DMS 273 treated with DMSO at 0.1 percent for 48 hours (cell line): ENCODE data around the gene PIGT.

ENCODE experiments used
- DNase-seq: peaks from one replicate; lab custom pipeline; 2025; lab: John Stamatoyannopoulos, UW

The PIGT gene

DNA sequence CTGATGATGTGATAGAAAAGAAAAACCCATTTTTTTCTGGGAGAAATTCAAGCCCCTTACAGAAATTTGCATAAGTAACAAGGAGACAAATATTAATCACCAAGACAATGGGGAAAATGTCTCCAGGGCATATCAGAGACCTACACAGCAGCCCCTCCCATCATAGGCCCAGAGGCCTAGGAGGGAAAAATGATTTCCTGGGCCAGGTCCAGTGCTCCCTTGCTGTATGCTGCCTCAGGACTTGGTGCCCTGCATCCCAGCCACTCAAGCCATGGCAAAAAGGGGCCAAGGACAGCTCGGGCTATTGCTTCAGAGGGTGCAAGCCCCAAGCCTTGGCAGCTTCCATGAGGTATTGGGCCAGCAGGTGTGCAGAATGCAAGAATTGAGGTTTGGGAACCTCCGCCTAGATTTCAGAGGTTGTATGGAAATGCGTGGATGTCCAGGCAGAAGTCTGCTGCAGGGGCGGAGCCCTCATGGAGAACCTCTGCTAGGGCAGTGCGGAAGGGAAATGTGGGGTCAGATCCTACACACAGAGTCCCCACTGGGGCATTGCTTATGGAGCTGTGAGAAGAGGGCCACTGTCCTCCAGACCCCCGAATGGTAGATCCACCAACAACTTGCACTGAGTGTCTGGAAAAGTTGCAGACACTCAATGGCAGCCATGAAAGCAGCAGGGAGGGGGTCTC, 15.5 kb upstream of the PIGT start:
- DNase-seq: no peak

DNA sequence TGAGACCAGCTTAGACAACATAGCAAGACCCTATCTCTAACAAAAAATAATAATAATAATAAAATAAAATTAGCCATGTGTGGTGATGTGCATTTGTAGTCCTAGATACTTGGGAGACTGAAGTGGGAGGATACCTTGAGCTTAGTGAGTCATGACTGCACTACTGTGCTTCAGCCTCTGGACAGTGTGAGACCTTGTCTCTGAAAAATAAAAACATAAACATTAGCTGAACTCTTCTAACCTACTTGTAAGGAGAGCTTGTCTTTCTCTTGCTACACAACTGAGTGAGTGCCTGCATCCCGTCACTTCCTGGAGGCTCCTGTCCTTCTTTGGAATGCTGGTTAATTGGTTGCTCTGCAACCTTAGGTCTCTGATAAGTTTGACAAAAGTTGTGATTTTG, 13.0 kb upstream of the PIGT start:
- DNase-seq: no peak

- DNase-seq: no peak
These were observed 11.5 kb upstream of the PIGT start for GRCh38 chr20:45404438-45404837.

DNA sequence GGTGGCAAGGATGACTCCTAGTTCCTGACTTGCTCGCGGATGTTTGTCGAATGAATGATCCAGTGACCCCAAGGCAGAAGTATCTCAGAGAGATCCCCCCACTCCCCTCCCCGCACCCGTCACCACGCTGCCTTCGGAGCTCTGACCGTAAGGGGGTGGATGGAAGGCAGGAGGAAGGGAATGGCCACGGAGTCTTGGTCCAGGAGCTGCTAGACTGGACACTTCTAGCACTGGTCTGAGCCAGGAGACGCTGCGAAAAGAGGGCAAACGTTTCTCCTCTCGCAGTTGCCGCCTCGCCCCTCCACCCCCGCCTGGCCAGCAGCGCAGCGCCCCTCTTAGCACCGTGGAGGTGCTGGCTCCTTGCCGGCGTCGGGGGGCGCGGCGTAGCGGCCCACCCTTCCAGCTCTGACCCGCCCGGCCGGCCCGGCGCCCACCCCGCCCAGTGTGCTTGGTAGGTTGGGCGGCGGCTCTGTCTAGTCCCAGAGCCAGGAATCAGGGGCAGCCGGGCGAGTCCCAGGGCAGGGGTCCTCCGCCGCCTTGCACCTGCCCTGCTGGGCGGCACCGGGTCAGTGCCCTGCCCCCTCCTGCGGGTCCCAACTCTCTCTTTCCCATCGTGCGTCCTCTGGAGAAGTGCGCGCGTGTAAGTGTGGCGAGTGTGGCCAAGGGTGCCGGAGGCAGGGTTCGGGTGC, 10.2 kb upstream of the PIGT start:
- DNase-seq: no peak

DNA sequence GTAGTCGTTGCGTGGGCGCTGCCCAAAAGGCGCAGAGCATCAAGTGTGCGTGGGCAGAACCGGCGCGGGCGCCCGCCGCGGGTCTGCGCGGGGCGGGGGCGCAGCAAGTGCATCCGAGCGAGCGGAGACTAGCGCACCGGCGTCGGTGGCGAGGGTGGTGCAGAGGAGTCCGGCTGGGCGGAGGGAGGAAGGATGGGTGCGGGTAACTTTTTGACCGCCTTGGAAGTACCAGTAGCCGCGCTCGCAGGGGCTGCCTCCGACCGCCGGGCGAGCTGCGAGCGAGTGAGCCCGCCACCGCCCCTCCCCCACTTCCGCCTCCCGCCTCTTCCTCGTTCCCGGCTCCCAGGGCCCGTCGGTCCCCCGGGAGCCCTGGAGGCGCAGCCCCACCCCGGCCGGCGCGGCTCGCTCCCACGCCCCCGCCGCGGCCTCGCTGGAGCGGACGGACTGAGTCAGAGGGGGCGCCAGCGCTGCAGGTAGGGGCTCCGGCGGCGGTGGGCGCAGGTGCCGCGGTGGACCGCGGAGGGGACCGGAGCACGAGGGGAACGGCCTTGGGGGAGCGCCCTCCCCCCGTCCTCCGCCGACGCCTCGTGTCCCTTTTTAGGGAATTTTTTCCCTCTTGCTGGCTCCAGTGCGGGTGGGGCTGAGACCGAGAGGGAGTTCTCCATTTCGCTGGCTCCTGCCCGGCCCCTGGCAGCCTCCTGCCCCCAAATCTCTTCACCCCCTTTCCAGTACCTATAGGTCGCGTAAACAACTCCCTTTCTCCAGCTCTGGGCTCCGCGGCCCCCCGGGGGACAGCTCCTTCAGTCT, 9.5 kb upstream of the PIGT start:
- no peak for DNase-seq

- no peak for DNase-seq
These were observed 8.7 kb upstream of the PIGT start for GRCh38 chr20:45407067-45407745.

DNA sequence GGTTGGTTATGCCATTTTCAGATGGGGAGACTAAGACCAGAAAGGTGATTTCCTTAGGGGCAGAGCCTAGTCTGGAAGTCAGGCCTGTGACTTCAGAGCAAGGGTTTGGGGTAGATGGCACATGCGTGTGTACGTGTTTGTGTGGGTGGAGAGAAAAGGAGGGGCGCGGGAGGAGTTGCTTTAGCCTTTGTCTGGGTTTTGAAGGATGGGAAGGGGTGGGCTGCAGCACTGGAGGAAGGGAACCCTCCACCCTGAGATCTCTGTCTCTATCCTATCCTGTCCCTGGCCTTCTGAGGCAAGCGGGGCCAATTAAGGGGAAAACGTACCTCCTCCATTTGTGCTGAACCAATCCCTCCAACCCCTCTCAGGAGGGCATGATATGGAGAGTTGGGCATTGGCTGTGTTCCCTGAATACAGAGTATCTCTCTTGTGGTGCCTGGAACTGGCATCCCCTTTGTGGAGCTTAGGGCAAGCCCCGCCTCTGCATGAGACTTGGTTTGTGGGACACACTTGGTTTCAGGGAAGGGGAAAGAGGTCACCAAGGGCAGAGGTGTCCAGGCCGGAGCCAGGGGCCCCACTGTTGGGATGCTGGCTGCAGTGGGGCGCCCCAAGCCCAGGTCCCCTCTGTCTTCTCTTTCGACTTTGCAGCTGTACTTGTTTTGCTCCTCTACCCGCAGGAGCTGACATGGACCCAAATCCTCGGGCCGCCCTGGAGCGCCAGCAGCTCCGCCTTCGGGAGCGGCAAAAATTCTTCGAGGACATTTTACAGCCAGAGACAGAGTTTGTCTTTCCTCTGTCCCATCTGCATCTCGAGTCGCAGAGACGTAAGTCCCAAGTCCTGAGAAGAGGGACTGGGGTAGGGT, 7.9 kb upstream of the PIGT start, which contains the start of gene DBNDD2:
DBNDD2 (plus strand) TSS at position 507 of the 863 bp plus-strand sequence; CDS start at position 686, 179 bp downstream.
- DNase-seq: no peak

DNA sequence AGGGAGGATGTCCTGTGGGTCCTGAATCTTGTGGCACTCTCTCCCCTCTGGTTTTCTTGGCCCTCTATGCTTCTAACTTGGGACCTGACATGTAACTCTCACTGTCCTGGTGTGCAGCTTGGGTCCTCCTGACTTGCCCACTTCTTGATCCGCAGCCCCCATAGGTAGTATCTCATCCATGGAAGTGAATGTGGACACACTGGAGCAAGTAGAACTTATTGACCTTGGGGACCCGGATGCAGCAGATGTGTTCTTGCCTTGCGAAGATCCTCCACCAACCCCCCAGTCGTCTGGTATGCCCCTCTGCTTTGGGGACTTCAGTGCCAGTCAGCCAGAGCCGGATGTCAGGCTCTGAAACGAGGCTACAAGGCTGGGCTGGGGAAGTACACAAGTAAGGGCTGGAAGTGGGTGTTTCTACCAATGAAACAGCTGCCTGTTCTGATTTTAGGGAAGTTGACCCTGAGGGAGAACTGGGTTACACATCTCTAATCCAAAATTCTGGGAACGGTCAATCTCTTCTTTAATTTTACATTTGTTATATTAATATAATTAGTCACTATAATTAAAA, 7.2 kb upstream of the PIGT start:
- no peak for DNase-seq

- no peak for DNase-seq
These were observed 6.2 kb upstream of the PIGT start for GRCh38 chr20:45409521-45410272.

DNA sequence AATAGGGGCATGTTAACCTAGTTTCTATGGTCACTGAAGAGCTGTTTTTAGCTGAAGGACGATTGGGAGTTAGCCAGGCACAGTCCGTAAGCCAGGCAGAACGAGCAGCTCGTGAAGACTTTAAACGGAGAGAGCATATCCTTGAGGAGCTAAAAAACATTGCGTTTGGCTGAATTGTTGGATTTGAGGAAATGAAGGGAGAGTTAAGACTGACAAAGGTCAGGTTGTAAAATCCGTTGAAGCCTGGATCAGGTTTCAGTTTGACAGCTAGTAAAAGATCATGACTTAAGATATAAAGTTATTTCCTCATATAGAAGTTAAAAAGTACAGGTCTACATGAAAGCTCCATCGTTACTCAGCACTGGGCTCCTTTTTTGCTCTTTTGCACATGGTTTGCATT, 5.1 kb upstream of the PIGT start:
- DNase-seq: no peak

DNA sequence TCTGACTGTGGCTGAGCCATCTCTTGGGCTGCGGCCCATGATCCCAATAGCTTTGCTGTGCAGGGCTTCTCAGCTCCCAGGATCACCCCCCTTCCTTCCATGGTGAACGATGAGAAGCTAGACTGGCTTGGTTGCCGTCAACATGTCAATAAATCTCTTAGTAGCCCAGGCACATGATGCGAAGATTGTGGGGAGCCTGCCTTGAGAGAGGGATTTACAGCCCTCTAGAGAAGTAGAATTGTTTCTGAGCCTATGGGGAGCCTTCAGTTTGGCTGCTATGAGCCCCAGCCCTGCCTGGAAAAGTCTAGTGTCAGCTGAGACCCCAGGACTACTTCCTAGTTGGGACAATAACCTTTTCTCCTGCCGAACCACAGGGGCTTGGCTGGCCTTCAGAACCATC, 3.3 kb upstream of the PIGT start:
- DNase-seq: no peak

DNA sequence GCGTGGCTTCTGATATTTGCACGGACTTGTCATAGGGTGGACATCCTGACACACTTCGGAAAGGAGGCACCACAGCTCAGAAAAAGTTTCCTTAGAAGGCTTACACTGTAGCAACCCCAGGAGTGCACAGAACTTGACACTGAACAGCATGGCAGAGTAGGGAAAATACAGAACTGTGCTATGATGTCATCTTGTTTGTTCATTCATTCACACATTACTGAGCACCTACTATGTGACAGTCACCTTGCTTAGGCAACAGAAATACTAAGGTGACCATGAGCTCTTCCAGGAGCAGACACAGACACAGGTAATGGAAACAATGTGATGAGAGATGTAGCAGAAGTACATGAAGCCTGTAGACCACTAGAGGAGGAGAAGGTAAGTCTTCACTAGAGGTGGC, 2.5 kb upstream of the PIGT start:
- no peak for DNase-seq

DNA sequence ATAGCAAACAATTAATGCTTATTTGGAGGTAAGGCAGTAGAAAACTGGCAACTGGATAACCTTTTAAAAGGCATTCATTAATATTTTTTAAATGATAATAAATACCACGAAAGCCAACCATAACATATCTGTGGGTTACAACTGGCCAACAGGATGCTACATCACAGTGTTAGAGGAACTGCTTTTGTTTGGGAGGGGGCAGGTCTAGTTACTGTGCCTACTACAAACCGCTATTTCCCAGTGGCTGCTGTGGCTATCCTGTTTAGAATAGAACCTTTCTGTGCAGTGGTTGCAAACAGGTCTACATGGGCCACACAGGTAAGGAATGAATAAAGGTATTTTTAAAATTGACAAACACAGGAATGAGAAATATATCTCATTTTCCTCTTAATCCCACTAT, 976 bp downstream of the PIGT start:
- DNase-seq: no peak

- no peak for DNase-seq
These were observed 3.5 kb downstream of the PIGT start for GRCh38 chr20:45419188-45420091.

GRCh38 chr20:45420125-45420524, 4.2 kb downstream of the PIGT start:
- DNase-seq: no peak

DNA sequence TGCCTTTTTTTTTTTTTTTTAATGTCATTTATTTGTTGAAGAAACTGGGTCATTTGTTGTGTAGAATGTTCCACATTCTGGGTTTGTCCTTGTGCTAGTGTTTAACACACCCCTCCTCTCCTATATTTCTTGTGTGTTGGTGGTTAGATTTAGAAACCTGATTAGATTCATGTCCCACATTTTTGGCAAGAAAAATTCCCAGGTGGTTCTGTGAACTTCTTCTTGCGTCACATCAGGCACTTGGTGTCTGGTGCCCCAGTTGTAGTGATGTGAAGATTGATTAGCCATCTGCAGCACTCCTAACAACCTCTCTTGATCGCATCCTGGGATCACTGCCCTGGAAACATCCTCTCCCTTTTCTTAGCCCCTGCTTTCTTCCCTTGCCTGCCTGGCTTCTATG, 7.8 kb downstream of the PIGT start:
- no peak for DNase-seq

DNA sequence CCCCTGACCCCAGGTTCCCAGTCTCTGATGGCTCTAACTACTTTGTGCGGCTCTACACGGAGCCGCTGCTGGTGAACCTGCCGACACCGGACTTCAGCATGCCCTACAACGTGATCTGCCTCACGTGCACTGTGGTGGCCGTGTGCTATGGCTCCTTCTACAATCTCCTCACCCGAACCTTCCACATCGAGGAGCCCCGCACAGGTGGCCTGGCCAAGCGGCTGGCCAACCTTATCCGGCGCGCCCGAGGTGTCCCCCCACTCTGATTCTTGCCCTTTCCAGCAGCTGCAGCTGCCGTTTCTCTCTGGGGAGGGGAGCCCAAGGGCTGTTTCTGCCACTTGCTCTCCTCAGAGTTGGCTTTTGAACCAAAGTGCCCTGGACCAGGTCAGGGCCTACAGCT, 9.6 kb downstream of the PIGT start:
- DNase-seq: no peak

GRCh38 chr20:45426320-45427016, 10.5 kb downstream of the PIGT start:
- DNase-seq: no peak
